Right lobe of liver (tissue), 4 donors: ENCODE data around the gene ESPNL.

Source experiments
- CTCF ChIP-seq, 4 donors: fragments of 200-600 bp in 3 of 4; fragments of 450-650 bp in 1 of 4; IDR thresholded peaks; one replicate each; pipeline versions ENCODE4 v1.5.1 to v1.8.0; 2016 to 2022; ENCODE audit warnings: antibody characterized with exemption in 4 of 4, mild to moderate bottlenecking in 2 of 4
- POLR2A ChIP-seq: fragments of 450-650 bp; IDR thresholded peaks from one replicate; pipeline ENCODE4 v1.6.1; 2017; ENCODE audit warnings: antibody characterized with exemption, mild to moderate bottlenecking
- donor health status: DM: no; HTN: no; CAD: no.
- donor health status: DM: no; HTN: no; CAD: no.
- donor health status: DM: no; HTN: yes; CAD: no.

DNA sequence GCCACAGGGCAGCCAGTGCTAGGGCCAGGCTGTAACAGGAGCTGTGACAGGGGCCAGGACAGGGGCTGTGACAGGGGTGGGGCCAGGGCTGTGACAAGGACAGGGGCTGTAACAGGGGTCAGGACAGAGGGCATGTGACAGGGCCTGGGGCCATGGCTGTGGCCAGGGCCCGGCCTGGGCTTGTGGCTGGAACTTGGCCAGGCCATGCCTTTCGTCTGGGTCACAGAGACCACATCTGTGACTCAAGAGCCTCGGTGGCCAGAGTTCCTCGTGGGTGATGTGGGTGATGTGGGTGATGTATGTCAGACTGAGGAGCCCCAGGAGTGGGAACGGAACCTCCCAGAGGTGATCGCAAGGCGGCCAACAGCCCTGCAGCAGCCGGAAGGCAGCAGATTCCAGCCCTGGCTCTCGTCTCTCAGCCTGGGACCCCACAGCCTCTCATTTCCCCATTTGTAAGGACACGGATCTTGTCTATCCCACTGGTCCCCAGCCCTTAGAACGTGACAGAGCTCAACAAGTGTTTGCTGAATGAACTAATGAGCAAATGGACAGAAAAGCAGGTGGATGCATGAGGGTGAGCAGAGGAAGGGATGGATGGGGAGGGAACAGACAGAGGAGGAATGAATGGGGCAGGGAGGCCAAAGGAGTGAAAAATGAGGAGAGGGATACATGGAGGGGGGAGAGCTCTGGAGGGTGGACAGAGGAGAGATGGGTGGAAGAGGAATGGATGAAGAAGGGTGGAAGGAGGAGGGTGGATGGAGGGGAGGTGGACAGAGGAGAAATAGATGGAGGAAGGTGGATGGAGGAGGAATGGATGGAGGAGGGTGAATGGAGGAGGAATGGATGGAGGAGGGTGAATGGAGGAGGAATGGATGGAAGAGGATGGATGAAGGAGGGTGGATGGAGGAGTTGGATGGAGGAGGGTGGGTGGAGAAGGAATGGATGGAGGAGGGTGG, 17.3 kb downstream of the ESPNL start:
- TF ChIP-seq POLR2A, result no peak
- TF ChIP-seq CTCF (IDR thresholded peaks at IDR 0.05), result no peak
